ENCODE measurements around the gene NPBWR2.

Gene NPBWR2

DNA sequence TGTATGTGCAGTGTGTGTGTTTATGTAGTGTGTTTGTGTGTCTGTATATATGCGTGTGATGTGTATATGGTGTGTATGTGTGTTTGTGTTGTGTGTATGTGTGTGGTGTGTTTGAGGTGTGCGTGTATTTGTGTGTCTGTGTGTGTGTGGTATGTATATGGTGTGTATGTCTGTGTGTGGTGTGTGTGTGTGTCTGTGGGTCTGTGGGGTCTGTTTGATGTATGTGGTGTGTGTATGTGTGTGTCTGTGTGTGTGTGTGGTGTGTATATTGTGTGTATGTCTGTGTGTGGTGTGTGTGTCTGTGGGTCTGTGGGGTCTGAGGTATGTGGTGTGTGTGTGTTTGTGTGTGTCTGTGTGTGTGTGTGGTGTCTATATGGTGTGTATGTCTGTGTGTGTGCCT lies 46.0 kb upstream of the NPBWR2 start:
- in situ Hi-C loops (cut with MboI; ENCODE audit: low pct_unique_long_range_greater_than_20kb, low sequenced_read_pairs, unreplicated experiment) = no loop called here
- no peak for DNase-seq (ENCODE audit: low spot score)
- TF ChIP-seq CTCF (IDR thresholded peaks at IDR 0.05; ENCODE audit: extremely low read depth, insufficient read depth, missing control alignments) = no peak

DNA sequence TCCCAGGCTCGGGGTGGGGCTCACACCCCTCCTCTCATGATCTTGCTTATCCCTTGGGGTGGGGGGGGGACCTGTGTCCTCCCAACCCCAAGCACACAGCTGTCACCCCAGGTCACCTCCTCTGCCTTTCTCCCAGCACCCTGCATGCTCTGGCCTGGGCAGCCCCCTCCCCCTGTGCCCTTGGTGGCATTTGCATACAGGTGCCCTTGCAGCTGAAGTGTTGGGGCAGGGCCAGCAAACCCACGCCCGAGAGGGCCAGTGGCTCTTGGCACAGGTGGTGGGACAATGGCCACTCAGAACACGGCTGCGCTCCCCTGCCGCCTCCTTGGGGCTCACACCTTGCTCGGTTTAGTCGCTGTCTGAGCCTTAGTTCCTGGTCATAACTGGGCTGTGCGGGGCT lies 45.5 kb upstream of the NPBWR2 start:
- no peak for DNase-seq (ENCODE audit: low spot score)
- TF ChIP-seq CTCF (IDR thresholded peaks at IDR 0.05; ENCODE audit: extremely low read depth, insufficient read depth, missing control alignments) = no peak
- in situ Hi-C loops (cut with MboI; ENCODE audit: low pct_unique_long_range_greater_than_20kb, low sequenced_read_pairs, unreplicated experiment) = no loop called here

DNA sequence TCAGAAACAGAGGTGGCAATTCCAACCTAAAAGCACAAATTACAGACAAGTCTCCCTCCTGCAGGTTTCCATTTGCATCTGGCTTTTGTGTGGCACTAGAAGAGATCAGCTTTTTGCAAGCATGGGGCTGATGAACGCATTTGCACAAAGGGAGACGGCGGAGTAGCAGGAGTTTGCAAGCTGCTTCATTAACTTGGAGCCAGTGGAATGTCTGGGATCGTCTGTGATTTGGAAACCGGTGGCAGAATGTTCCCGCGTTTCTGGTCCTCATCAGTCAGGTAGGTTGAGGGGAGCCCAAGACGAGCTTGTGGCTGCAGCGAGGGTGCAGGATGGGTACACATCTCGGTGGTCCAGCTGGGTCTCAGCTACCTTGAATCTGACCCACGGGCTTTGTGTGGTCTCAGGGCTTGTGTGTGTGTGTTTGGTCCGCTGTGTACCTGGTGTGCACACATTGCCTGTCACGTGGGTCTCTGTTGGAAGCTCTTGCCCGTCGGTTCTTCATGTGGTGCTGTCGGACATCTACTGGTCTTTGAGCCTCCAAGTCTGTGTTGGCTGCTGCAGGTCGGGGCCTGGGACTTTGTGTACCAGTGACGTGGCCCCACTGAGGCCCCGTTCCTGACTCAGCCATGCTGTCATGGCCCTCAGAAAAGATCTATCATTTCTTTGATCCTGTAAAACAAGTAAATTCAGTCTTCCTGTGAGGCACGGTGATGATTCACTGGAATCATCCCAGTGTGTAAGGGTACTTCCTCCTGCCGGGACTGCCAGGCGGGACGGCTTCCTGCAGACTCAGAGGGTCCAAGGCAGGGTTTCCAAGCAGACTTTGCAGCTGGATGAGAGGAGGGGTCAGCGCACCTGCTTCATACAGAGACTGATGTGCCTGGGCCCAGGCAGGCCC lies 44.5 kb upstream of the NPBWR2 start:
- DNase-seq (ENCODE audit: low spot score) = no peak
- in situ Hi-C loops (cut with MboI; ENCODE audit: low pct_unique_long_range_greater_than_20kb, low sequenced_read_pairs, unreplicated experiment) = no loop called here
- no peak for TF ChIP-seq CTCF (IDR thresholded peaks at IDR 0.05; ENCODE audit: extremely low read depth, insufficient read depth, missing control alignments)

DNA sequence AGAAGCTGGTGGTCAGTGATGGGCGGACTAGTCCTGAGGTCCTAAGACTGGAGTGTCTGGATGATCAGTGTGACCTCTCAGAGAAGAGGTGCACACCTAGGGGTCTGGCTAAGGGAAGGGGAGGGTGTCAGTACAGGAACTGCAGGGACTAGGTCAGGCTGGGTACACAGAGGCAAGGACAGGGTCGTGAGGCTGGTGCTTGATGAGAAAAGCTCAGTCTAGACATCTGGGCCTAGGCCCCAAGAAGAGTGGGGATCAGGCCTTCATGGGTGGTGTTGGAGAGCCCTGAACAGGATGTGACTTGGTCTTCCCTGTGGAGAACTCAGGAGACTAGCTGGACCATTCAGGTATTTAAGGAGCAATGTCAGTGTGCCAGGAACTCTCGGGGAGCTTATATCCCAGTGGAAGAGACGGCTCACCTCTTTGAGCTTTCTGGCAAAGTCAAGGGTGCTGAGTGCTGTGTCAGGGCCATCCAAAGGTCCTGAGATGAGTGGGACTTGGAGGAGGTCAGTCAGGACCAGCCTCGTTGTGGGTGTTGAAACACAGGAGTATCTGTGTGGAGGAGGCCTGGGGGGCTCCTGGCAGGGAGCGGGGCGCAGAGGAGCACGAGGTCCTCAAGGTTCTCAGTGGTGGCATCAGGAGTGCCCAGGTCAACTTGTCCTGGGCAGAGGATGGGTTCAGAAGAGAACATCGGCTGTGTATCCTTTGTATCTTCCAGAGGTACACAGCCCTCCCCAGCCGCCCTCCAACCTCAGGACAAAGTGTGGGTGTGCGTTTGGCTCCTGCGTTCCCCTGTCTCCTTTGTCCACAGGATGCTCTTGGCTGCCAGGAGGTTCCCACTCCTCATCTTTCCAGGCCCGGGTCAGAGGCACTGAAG lies 43.6 kb upstream of the NPBWR2 start:
- no peak for DNase-seq (ENCODE audit: low spot score)
- TF ChIP-seq CTCF (IDR thresholded peaks at IDR 0.05; ENCODE audit: extremely low read depth, insufficient read depth, missing control alignments) = no peak
- in situ Hi-C loops (cut with MboI; ENCODE audit: low pct_unique_long_range_greater_than_20kb, low sequenced_read_pairs, unreplicated experiment) = no loop called here

- TF ChIP-seq CTCF (IDR thresholded peaks at IDR 0.05; ENCODE audit: extremely low read depth, insufficient read depth, missing control alignments) = no peak
- no peak for DNase-seq (ENCODE audit: low spot score)
- in situ Hi-C loops (cut with MboI; ENCODE audit: low pct_unique_long_range_greater_than_20kb, low sequenced_read_pairs, unreplicated experiment) = no loop called here
These were observed 42.6 kb upstream of the NPBWR2 start for GRCh38 chr20:64149809-64150560.

DNA sequence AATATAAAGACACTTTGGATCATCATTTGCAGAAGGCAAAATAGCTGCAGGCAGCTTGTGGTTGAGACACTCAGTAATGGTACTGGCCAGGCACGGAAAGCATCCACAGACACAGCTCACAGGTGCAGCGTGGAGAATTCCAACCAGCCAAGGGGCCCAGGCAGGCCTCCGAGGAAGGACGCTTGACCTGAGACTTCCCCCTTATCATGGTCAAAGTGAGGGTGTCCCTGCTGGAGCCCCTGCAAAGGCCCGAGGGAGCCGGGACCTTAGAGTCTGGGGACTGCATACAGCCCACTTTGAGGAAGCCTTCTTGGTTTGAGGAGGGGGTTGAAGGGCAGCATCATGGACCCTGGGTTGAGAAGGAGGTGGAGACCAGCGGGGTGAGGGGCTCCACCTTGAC lies 41.8 kb upstream of the NPBWR2 start:
- in situ Hi-C loops (cut with MboI; ENCODE audit: low pct_unique_long_range_greater_than_20kb, low sequenced_read_pairs, unreplicated experiment) = no loop called here

More for the DNA sequence above, 41.8 kb upstream of the NPBWR2 start:
- no peak for DNase-seq (ENCODE audit: low spot score)
- no peak for TF ChIP-seq CTCF (IDR thresholded peaks at IDR 0.05; ENCODE audit: extremely low read depth, insufficient read depth, missing control alignments)
